ENCODE results near the gene ZNF141.
"Not testable (repeated sequence)": the region's sequence is repeated elsewhere in the genome, so short reads cannot be mapped to it uniquely, and the experiment has no call there.

Gene ZNF141

GRCh38 chr4:385934-386707, 48.5 kb downstream of the ZNF141 start:
- DNase-seq: no peak

GRCh38 chr4:386708-387105, 49.1 kb downstream of the ZNF141 start:
- DNase-seq: no peak

DNA sequence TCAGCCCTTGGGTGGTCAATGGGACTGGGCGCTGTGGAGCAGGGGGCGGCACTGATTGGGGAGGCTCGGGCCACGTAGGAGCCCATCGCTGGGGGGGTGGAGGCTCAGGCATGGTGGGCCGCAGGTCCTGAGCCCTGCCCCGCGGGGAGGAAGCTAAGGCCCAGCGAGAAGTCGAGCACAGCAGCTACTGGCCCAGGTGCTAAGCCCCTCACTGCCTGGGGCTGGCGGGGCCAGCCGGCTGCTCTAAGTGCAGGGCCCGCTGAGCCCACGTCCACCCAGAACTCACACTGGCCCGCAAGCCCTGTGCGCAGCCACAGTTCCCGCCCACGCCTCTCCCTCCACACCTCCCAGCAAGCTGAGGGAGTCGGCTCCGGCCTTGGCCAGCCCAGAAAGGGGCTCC, 66.4 kb downstream of the ZNF141 start:
- no peak for DNase-seq

DNA sequence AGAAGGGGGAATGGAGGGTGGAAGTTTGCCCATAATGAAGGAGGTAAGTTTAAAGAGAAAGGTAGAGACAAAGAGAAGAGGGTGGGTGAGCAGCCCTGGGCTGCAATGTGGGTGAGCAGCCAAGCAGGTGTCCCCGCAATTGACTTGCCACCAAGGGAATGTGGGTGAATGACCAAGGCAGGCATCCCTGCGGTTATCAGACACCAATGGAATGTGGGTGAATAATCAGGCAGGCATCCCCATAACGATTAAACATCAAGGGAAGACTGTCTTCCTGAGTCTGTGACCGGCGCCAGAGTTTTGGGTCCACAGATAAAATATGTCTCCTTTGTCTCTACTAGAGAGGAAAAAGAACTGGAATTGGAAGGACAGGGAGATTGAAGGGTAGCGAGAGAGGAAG, 70.7 kb downstream of the ZNF141 start:
- DNase-seq: not testable (repeated sequence)

DNA sequence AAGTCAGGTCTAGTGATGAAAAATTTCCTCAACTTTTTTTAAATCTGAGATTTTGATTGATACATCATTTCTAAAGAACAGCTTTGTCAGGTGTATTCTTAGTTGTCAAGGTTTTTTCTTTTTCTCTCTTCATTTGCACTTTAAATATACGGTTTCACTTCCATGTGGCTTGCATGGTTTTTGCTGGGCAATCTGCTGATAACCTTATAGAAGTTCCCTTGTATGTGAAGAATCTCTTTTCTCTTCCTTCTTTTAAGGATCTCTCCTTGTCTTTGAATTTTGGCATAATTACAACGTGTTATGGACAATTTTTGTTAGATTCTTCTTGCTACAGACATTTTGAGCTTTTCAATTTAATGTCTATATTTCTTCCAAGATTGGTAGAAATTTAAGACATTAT, 85.0 kb downstream of the ZNF141 start:
- DNase-seq: no peak

Data from CD4-positive, alpha-beta T cell treated with Interleukin-17A for 1 hour (primary cell).